ENCODE results near the gene PNPLA7.
A peak's percentile ranks its signal among the peaks of the same experiment; 100 is the strongest.
"Not testable (repeated sequence)": the region's sequence is repeated elsewhere in the genome, so short reads cannot be mapped to it uniquely, and the experiment has no call there.

The PNPLA7 gene

DNA sequence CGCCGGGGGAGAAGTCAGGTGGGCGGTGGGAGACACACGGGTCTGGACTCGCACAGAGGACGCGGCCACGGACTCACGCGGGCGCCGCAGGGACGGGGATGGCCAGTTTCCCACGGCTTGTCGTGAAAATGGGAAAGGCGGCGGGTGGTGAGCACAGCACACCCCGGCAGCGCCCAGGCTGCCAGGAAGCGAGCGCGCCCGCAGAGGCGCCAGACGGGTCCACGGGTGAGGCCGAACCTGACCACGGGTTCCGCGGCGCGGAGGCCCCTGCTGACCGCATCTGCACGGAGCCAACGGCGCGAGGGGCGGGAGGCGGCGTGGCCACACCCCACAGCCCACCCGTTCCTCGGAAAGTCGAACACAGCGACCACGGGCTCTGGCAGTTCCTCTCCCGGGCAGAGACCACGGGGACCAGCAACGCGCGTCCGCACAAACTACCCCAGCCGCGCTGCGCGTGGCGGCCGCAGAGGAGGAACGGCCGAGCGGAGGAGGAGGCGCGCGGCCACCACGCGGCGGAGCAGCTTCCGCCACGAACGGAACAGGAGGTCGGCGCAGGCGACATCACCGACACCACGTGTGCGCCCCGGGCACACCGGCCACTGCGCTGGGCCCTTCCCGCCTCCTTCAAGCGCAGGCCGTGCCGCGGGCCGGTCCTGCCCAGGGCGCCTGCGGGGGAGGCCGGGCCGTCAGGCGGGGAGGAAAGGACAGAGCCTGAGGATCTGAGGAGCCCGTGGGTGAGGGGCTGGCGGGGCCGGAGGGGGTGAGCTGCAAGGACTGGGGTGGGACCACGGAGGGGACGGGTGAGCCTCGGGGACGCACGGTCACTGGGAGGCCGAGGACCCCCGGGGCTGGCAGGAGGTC, 132.8 kb downstream of the PNPLA7 start:
- DNase-seq (ENCODE audit: low read depth) = no peak

DNA sequence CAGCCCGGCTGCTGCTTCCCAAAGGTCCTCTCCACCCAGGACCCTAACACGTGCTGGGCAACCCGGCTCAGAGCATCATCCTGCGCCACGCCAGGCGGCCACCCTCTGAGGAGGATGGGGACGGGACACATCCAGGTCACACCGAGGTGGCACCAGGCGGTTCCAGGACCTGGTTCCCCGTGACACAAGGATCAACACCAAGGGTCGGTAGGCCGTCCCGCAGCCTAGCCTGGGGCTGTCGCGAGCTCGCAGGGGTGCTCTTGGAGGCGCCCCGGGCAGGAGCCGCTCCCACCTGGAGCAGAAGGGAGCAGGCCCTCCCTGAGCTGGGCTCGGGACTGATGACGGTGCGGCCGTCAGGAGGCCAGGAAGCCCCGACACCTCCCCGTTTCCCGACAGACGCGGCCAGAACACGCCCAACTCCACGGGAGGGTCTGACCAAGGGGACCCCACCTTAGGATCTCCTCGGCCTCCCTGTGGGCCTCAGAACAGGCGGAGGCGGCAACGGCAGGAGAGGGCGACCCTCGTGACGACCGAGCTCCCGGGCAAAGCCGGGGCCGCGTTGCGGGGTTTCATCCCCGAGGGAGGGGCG, 133.5 kb downstream of the PNPLA7 start:
- DNase-seq (ENCODE audit: low read depth) = no peak

DNA sequence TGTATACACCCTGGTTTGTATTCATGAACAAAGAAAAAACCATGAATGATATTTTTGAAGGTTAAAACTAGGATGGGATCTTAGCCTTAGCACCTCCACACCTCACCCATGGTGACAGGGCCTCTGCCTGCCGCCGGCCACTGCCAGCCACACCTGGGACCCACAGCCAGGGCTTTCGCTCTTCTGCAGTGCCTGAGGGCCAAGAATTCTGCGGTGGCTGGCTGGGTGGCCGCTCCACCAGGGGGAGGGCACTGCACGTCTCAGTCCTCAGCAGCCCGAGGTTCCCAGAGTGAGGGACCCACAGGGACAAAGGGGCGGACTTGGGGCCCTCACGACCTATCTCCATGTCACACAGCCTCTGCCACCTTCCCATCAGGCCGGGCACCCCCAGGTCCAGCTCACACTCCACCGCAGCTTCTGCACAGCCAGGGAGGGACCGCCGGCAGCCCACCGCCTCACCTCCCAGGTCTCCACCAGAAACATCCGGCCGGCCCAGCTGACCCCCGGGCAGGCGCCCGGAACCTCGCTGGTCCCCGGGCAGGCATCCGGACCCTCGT, 134.1 kb downstream of the PNPLA7 start:
- DNase-seq (ENCODE audit: low read depth) = no peak

DNA sequence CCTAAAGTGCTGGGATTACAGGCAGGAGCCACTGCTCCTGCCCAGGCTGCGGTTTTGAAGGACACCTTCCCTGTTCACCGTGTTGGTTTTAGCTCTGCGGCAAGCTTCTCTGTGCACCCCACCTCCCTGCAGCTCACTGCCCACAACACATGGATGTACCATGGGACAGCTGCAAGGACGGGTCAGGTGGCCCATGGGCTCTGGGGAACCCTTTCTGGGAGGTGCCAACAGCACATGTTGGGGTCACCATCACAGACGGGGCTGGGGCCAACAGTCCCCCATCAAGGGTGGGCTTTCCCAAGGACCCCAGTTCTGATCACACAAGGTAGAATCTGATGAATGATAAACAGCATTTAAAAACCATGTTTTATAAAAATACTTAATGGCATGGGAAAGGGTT, 134.8 kb downstream of the PNPLA7 start:
- no peak for DNase-seq (ENCODE audit: low read depth)

DNA sequence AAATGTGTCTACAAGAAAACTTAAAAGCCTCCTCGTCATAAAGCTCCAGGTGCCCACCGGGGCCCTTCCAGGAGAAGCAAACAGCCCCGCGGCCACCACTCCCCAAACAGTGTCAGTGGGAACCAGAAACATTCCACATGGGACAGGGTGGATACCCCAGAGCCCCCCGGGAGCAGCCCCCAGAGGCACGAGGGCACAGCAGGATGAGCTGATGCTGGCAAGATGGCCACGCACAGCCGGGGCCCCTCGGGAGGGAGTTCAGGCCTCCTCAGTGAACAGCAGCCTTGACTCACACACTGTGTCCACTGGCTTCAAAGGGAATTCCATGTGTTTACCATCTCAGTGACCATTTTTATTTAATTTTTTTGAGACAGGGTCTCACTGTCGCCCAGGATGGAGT, 137.8 kb downstream of the PNPLA7 start:
- no peak for DNase-seq (ENCODE audit: low read depth)

DNA sequence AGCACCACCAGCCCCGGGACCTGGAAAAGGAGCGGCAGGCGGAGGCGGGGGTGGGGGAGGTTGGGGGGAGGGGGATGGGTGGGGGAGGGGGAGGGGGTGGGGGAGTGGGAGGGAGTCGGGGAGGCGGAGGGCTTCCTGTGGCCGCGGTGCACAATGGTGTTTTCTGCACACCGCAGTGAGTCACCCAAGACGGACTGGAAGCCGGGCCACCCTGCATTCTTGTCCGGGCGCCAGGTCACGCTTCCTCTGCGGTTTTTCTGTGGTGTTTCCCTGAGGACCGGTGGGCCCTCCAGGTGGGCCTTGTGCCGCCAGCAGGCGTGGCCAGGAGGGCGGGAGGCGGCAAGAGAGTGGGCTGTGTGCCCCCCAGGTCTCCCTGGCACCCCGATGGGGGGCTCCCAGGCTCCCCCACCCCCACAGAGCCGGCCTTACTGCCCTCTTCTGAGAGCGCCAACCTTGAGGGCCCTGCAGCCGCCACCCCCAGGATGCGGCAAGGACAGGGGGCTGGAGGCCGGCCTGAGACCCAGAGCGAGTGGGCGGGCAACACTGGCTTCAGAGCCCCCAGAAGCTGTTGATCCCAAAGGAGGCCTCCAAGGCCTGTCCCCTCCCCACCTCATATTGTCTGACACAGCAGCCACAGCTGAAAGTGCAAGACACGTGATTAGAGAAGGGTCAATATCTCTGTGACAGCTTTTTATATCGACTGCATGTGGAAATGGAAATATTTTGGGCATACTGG, 138.4 kb downstream of the PNPLA7 start:
- peak; percentile 53 for DNase-seq (ENCODE audit: low read depth)

DNA sequence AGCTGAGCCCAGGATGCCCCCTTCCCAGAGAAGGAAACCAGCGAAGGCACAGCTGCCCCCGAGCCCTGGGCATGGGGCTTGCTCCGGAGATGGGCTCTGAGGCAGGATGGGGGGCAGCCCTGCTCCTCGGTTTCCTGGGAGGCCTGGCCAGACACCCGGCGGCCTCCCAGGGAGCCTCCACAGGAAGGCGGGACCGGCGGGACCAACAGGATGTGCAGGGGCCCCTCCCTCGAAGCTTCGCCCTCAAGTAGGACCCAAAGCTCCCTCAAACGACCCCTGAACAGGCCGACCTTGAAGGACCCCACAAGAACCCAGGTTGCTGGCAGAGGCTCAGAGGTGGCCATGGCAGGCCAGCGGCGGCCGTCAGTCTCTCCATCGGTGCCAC, 138.9 kb downstream of the PNPLA7 start:
- DNase-seq (ENCODE audit: low read depth) = no peak

DNA sequence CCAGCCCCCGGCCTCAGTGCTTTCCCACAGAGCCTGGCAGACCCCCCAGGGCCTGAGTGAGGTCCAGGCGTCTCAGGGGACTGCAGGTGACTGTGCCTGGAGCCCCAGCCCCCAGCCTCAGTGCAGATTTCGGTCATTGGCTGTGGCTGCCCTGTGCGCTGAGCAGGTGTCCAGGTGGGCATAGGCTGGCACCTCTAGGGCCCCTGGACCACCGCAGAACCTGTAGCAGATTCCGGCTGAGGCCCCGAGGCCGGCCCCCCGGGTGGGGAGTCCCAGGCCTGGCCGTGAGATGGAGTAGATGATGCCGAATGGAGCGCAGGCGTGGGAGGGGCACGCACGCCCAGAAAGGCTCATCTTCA, 139.3 kb downstream of the PNPLA7 start:
- no peak for DNase-seq (ENCODE audit: low read depth)

GRCh38 chr9:137410236-137410890, 139.8 kb downstream of the PNPLA7 start:
- not testable (repeated sequence) for DNase-seq (ENCODE audit: low read depth)

Data from non-pigmented ciliary epithelial cell (primary cell).